ENCODE data around the gene ABCF1. TPM values are rescaled to one million over a fixed set of nuclear protein-coding genes. Genes with fewer than 3 reads are reported as not detected.

ABCF1 gene
- total RNA-seq, 4 donors from 2014 or later = 39.0 to 60.8 (median 51.4) TPM

GRCh38 chr6:30611150-30611855 is 40.1 kb downstream of the ABCF1 start:
- 64% methylated on average over 9 of the region's 9 CpGs for WGBS
- no peak for TF ChIP-seq POLR2AphosphoS5 (IDR thresholded peaks at IDR 0.05)
- TF ChIP-seq CTCF (IDR thresholded peaks at IDR 0.05) = no peak
- no peak for TF ChIP-seq EP300 (IDR thresholded peaks at IDR 0.05)
- TF ChIP-seq POLR2A (IDR thresholded peaks at IDR 0.05; ENCODE audit: low read depth) = no peak
- peaks cover 28 to 39% (median 36%) of the 10 kb centered on the region in 4 donors for H3K36me3 ChIP-seq
- no peaks in the 10 kb centered on the region for H3K9me3 ChIP-seq
- no peaks in the 10 kb centered on the region for H3K27me3 ChIP-seq
- H3K4me1 ChIP-seq = peaks cover 53 to 63% (median 57%) of the 10 kb centered on the region in 4 donors
- H3K27ac ChIP-seq (replicated peaks in 1 of 4) = peak overlapping the region in 3 of 4 donors; percentile 41 to 96 (median 90)
- no peak overlapping the region for H3K4me3 ChIP-seq
- no peak for DNase-seq (ENCODE audit: extremely low spot score)
- intact Hi-C loops (cut with DNase I) = loop anchor here (5.0 kb wide), 1 partner anchor 129 kb away; no protein-coding TSS in a partner anchor

- TF ChIP-seq POLR2A (IDR thresholded peaks at IDR 0.05; ENCODE audit: low read depth) (no peak), EP300 (IDR thresholded peaks at IDR 0.05) (no peak), CTCF (IDR thresholded peaks at IDR 0.05) (no peak), POLR2AphosphoS5 (IDR thresholded peaks at IDR 0.05) (no peak)
- H3K9me3 ChIP-seq = no peaks in the 10 kb centered on the region
- intact Hi-C loops (cut with DNase I) = loop anchor here (5.0 kb wide), 1 partner anchor 130 kb away; no protein-coding TSS in a partner anchor
- no peaks in the 10 kb centered on the region for H3K27me3 ChIP-seq
- WGBS = 79% methylated on average over 2 of the region's 2 CpGs
- H3K4me1 ChIP-seq = peaks cover 53 to 63% (median 57%) of the 10 kb centered on the region in 4 donors
- H3K36me3 ChIP-seq = peaks cover 28 to 39% (median 36%) of the 10 kb centered on the region in 4 donors
- H3K4me3 ChIP-seq = no peak overlapping the region
- DNase-seq (ENCODE audit: extremely low spot score) = no peak
- H3K27ac ChIP-seq (replicated peaks in 1 of 4) = peak overlapping the region in 3 of 4 donors; percentile 90 to 96 (median 96)
Measured at GRCh38 chr6:30611856-30612194, 40.6 kb downstream of the ABCF1 start.

- intact Hi-C loops (cut with DNase I) = loop anchor here (5.0 kb wide), 1 partner anchor 130 kb away; no protein-coding TSS in a partner anchor
- TF ChIP-seq CTCF (IDR thresholded peaks at IDR 0.05) = peak; percentile 18 to 38 (median 19)
- TF ChIP-seq POLR2AphosphoS5 (IDR thresholded peaks at IDR 0.05) = no peak
- DNase-seq (ENCODE audit: extremely low spot score) = no peak
- H3K36me3 ChIP-seq = peaks cover 24 to 36% (median 33%) of the 10 kb centered on the region in 4 donors
- H3K4me3 ChIP-seq = no peak overlapping the region
- peaks cover 53 to 63% (median 57%) of the 10 kb centered on the region in 4 donors for H3K4me1 ChIP-seq
- H3K27ac ChIP-seq (replicated peaks in 1 of 4) = peak overlapping the region; percentile 90 to 98 (median 96)
- H3K9me3 ChIP-seq = no peaks in the 10 kb centered on the region
- no peaks in the 10 kb centered on the region for H3K27me3 ChIP-seq
- 56% methylated on average over 1 of the region's 1 CpG for WGBS
Measured at GRCh38 chr6:30612213-30612612, 41.0 kb downstream of the ABCF1 start.

GRCh38 chr6:30612687-30613248 is 41.5 kb downstream of the ABCF1 start:
- H3K36me3 ChIP-seq = peaks cover 19 to 31% (median 27%) of the 10 kb centered on the region in 4 donors
- H3K27me3 ChIP-seq = no peaks in the 10 kb centered on the region
- TF ChIP-seq CTCF (IDR thresholded peaks at IDR 0.05) (no peak), EP300 (IDR thresholded peaks at IDR 0.05) (no peak), POLR2A (IDR thresholded peaks at IDR 0.05; ENCODE audit: low read depth) (no peak), POLR2AphosphoS5 (IDR thresholded peaks at IDR 0.05) (no peak)
- intact Hi-C loops (cut with DNase I) = loop anchor here (5.0 kb wide), 1 partner anchor 130 kb away; no protein-coding TSS in a partner anchor
- H3K9me3 ChIP-seq = no peaks in the 10 kb centered on the region
- H3K4me1 ChIP-seq = peaks cover 53 to 61% (median 57%) of the 10 kb centered on the region in 4 donors
- WGBS = 34% methylated on average over 6 of the region's 6 CpGs
- no peak for DNase-seq (ENCODE audit: extremely low spot score)
- H3K4me3 ChIP-seq = no peak overlapping the region
- peak overlapping the region; percentile 90 to 98 (median 96) for H3K27ac ChIP-seq (replicated peaks in 1 of 4)

Measured in esophagus muscularis mucosa (tissue), 4 donors.